HEK293 (cell line): ENCODE results near the gene REC8.

Experiments
- CTCF ChIP-seq: fragments of 450-650 bp; formaldehyde crosslinking; IDR thresholded peaks from 2 replicates; pipeline ENCODE4 v1.5.1; 2016; ENCODE audit warnings: missing biosample characterization, missing genetic modification characterization
- INSM2 ChIP-seq: fragments of 450-650 bp; formaldehyde crosslinking; IDR thresholded peaks from 2 replicates; pipeline ENCODE4 v1.5.1; 2016; ENCODE audit warnings: missing biosample characterization, missing genetic modification characterization
- ZFP41 ChIP-seq: fragments of 450-650 bp; formaldehyde crosslinking; IDR thresholded peaks from 2 replicates; pipeline ENCODE4 v1.5.1; 2016; ENCODE audit warnings: missing biosample characterization, missing genetic modification characterization, borderline replicate concordance
- ZNF391 ChIP-seq: fragments of 450-650 bp; formaldehyde crosslinking; IDR thresholded peaks from 2 replicates; pipeline ENCODE4 v1.5.1; 2016; ENCODE audit warnings: low read depth, missing biosample characterization, missing genetic modification characterization, borderline replicate concordance
- TF ChIP-seq, protein P1 (sequence below): fragments of 450-650 bp; formaldehyde crosslinking; IDR thresholded peaks from 2 replicates; pipeline ENCODE4 v1.5.1; 2016; ENCODE audit warnings: missing biosample characterization, missing genetic modification characterization

GRCh38 chr14:24131549-24131966, 40.3 kb upstream of the REC8 start:
- TF ChIP-seq CTCF (tag by site-specific recombination) = no peak
- TF ChIP-seq, protein P1, sequence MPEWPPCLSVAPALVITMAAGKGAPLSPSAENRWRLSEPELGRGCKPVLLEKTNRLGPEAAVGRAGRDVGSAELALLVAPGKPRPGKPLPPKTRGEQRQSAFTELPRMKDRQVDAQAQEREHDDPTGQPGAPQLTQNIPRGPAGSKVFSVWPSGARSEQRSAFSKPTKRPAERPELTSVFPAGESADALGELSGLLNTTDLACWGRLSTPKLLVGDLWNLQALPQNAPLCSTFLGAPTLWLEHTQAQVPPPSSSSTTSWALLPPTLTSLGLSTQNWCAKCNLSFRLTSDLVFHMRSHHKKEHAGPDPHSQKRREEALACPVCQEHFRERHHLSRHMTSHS (tag by site-specific recombination) = no peak
- no peak for TF ChIP-seq INSM2 (tag by site-specific recombination)
- no peak for TF ChIP-seq ZFP41 (tag by site-specific recombination)
- TF ChIP-seq ZNF391 (tag by site-specific recombination) = no peak
